Glutamatergic neuron (in vitro differentiated cells): Measurements from ENCODE around the gene ESD. TPM values are rescaled to one million over a fixed set of nuclear protein-coding genes. Genes with fewer than 3 reads are reported as not detected.
"Not testable (repeated sequence)": the region's sequence is repeated elsewhere in the genome, so short reads cannot be mapped to it uniquely, and the experiment has no call there.

ENCODE experiments used
- DNase-seq: peaks from one replicate; pipeline ENCODE4 v3.0.0; 2022
- H3K27ac Mint-ChIP-seq: one replicate; pipeline ENCODE4 v1.8.0; 2020; ENCODE audit warnings: mild to moderate bottlenecking, mixed read lengths, inconsistent platforms; ENCODE audit not compliant: unreplicated experiment
- H3K27me3 Mint-ChIP-seq: one replicate; pipeline ENCODE4 v1.8.0; 2020; ENCODE audit warnings: mild to moderate bottlenecking, moderate library complexity, mixed read lengths, inconsistent platforms; ENCODE audit not compliant: unreplicated experiment
- H3K36me3 Mint-ChIP-seq: one replicate; pipeline ENCODE4 v1.8.0; 2020; ENCODE audit warnings: mild to moderate bottlenecking, mixed read lengths, inconsistent platforms; ENCODE audit not compliant: unreplicated experiment
- H3K4me1 Mint-ChIP-seq: one replicate; pipeline ENCODE4 v1.8.0; 2020; ENCODE audit warnings: mild to moderate bottlenecking, low read depth, mixed read lengths, inconsistent platforms; ENCODE audit not compliant: unreplicated experiment
- H3K4me3 Mint-ChIP-seq: one replicate; pipeline ENCODE4 v1.8.0; 2020; ENCODE audit warnings: mild to moderate bottlenecking, mixed read lengths, inconsistent platforms; ENCODE audit not compliant: unreplicated experiment
- H3K9me3 Mint-ChIP-seq: one replicate; pipeline ENCODE4 v1.8.0; 2020; ENCODE audit warnings: mild to moderate bottlenecking, moderate library complexity, mixed read lengths, inconsistent platforms; ENCODE audit not compliant: unreplicated experiment
- CTCF ChIP-seq: fragments of 200-600 bp; sonication (generic); IDR thresholded peaks from one replicate; pipeline ENCODE4 v1.5.0; 2021; ENCODE audit not compliant: partially characterized antibody, unreplicated experiment
- total RNA-seq: library from RNA; stranded (reverse); fragmentation: NEBNext Ultra II Directional; extraction: Animal tissue kit (Norgen Biotek cat#: 25700); gene quantifications from one replicate; pipeline ENCODE4 v1.2.1, GENCODE V29; 2021; ENCODE audit not compliant: unreplicated experiment

Gene ESD
- total RNA-seq, 1 donor from 2014 or later, result 90.4 TPM

DNA sequence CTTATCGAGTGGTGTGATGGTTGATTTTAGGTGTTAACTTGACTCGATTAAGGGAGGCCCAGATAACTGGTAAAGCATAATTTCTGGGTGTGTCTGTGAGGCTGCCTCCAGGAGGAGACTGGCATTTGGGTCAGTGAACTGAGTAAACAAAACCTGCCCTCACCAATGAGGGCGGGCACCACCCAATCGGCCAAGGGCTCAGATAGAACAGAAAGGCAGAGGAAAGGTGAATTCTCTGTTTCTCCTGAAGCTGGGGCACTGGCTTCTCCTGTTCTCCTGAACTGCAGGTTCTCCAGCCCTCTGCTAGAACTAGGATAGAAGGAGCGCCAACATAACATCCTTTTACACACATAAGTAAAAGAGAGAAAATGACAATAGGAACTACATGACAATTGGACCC is 35.1 kb downstream of the ESD start:
- H3K4me3 Mint-ChIP-seq, result no peak overlapping the region
- H3K27me3 Mint-ChIP-seq, result peaks cover 4% of the 10 kb centered on the region
- no peak for TF ChIP-seq CTCF
- H3K4me1 Mint-ChIP-seq, result peaks cover 4% of the 10 kb centered on the region
- no peak for DNase-seq
- H3K27ac Mint-ChIP-seq, result no peak overlapping the region
- no peaks in the 10 kb centered on the region for H3K36me3 Mint-ChIP-seq
- H3K9me3 Mint-ChIP-seq, result no peaks in the 10 kb centered on the region

- Mint-ChIP-seq H3K36me3 (no peaks in the 10 kb centered on the region), H3K4me3 (no peak overlapping the region), H3K4me1 (peaks cover 4% of the 10 kb centered on the region), H3K27ac (no peak overlapping the region), H3K9me3 (no peaks in the 10 kb centered on the region), H3K27me3 (peaks cover 4% of the 10 kb centered on the region)
- no peak for TF ChIP-seq CTCF
- DNase-seq, result no peak
Measured at GRCh38 chr13:46761174-46761573, 35.8 kb downstream of the ESD start.

GRCh38 chr13:46759846-46760245 is 37.1 kb downstream of the ESD start:
- H3K4me1 Mint-ChIP-seq, result peaks cover 4% of the 10 kb centered on the region
- no peaks in the 10 kb centered on the region for H3K9me3 Mint-ChIP-seq
- H3K27me3 Mint-ChIP-seq, result peaks cover 4% of the 10 kb centered on the region
- no peak overlapping the region for H3K27ac Mint-ChIP-seq
- no peaks in the 10 kb centered on the region for H3K36me3 Mint-ChIP-seq
- DNase-seq, result no peak
- no peak overlapping the region for H3K4me3 Mint-ChIP-seq
- no peak for TF ChIP-seq CTCF

DNA sequence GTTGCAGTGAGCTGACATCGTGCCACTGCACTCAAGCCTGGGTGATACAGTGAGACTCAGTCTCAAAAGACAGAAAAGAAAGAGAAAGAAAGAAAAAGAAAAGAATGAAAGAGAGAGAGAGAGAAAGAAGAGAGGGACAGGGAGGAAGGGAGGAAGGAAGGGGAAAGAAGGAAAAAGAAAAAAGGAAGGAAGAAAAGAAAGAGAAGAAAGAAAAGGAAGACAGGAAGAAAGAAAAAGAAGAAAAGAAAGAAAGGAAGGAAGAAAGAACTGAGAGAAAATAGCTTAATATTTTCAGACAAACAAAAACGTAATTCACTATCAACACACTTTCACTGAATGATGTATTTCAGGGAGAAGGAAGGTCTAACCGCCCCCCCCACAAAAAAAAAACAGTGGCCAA is 39.3 kb downstream of the ESD start:
- TF ChIP-seq CTCF, result no peak
- H3K4me3 Mint-ChIP-seq, result no peak overlapping the region
- H3K9me3 Mint-ChIP-seq, result no peaks in the 10 kb centered on the region
- no peak overlapping the region for H3K27ac Mint-ChIP-seq
- no peaks in the 10 kb centered on the region for H3K36me3 Mint-ChIP-seq
- DNase-seq, result no peak
- peaks cover 4% of the 10 kb centered on the region for H3K27me3 Mint-ChIP-seq
- no peaks in the 10 kb centered on the region for H3K4me1 Mint-ChIP-seq

DNA sequence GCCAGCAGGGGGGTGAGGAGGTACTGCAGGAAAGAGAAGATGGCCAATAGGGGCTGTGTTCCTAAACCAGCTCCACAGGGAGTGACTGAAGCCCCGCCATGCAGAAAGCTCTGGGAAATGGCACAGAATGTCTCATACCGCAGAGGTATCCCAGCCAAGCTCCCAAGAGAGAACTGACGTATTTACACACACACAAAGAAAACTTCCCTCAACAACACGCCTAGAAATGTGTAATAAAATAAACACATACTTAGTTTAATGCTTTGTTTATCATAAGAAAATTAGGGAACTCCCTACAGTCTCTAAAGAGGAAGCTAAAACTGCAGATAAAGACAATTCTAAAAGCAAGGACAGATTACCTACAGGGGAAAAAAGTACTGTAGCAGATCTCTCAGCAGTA is 40.0 kb downstream of the ESD start:
- Mint-ChIP-seq H3K27ac (no peak overlapping the region), H3K36me3 (no peaks in the 10 kb centered on the region), H3K27me3 (peaks cover 4% of the 10 kb centered on the region), H3K4me3 (no peak overlapping the region), H3K9me3 (no peaks in the 10 kb centered on the region), H3K4me1 (peaks cover 1% of the 10 kb centered on the region)
- no peak for DNase-seq
- no peak for TF ChIP-seq CTCF

DNA sequence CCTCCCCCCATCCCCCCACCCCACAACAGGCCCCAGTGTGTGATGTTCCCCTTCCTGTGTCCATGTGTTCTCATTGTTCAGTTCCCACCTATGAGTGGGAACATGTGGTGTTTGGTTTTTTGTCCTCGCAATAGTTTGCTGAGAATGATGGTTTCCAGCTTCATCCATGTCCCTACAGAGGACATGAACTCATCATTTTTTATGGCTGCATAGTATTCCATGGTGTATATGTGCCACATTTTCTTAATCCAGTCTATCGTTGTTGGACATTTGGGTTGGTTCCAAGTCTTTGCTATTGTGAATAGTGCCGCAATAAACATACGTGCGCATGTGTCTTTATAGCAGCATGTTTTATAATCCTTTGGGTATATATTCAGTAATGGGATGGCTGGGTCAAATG is 41.5 kb downstream of the ESD start:
- DNase-seq, H3K27ac Mint-ChIP-seq, H3K36me3 Mint-ChIP-seq, H3K4me3 Mint-ChIP-seq, H3K9me3 Mint-ChIP-seq, H3K4me1 Mint-ChIP-seq, H3K27me3 Mint-ChIP-seq: not testable (repeated sequence)
